Fibroblast of the aortic adventitia (primary cell): ENCODE data around the gene SLC24A3. TPM values are rescaled to one million over a fixed set of nuclear protein-coding genes. Genes with fewer than 3 reads are reported as not detected.

ENCODE experiments used
- DNase-seq: peaks from one replicate; pipeline ENCODE4 v3.0.0-alpha.2; 2010; ENCODE audit warnings: low read depth
- H3K4me3 ChIP-seq: 2 replicates; pipeline ENCODE4 v1.5.1; 2011; ENCODE audit warnings: low read depth, mild to moderate bottlenecking, control low read depth, low read length, moderate library complexity
- total RNA-seq: library from RNA; depleted of rRNA; stranded (reverse); fragments of >200 nt; gene quantifications from 2 replicates; pipeline ENCODE4 v1.2.3, GENCODE V29; 2012; ENCODE audit warnings: low replicate concordance
- TF ChIP-seq, protein P1 (sequence below): IDR thresholded peaks from 2 replicates; pipeline ENCODE4 v1.5.1; 2011; ENCODE audit warnings: mild to moderate bottlenecking, low read length, control low read depth, inconsistent platforms; ENCODE audit not compliant: insufficient read depth

The SLC24A3 gene
- total RNA-seq, 1 donor = not detected

- H3K4me3 ChIP-seq = no peak overlapping the region
- no peak for DNase-seq
- TF ChIP-seq, protein P1, sequence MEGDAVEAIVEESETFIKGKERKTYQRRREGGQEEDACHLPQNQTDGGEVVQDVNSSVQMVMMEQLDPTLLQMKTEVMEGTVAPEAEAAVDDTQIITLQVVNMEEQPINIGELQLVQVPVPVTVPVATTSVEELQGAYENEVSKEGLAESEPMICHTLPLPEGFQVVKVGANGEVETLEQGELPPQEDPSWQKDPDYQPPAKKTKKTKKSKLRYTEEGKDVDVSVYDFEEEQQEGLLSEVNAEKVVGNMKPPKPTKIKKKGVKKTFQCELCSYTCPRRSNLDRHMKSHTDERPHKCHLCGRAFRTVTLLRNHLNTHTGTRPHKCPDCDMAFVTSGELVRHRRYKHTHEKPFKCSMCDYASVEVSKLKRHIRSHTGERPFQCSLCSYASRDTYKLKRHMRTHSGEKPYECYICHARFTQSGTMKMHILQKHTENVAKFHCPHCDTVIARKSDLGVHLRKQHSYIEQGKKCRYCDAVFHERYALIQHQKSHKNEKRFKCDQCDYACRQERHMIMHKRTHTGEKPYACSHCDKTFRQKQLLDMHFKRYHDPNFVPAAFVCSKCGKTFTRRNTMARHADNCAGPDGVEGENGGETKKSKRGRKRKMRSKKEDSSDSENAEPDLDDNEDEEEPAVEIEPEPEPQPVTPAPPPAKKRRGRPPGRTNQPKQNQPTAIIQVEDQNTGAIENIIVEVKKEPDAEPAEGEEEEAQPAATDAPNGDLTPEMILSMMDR = no peak
Observed at GRCh38 chr20:19213946-19214490, 1.6 kb downstream of the SLC24A3 start.

DNA sequence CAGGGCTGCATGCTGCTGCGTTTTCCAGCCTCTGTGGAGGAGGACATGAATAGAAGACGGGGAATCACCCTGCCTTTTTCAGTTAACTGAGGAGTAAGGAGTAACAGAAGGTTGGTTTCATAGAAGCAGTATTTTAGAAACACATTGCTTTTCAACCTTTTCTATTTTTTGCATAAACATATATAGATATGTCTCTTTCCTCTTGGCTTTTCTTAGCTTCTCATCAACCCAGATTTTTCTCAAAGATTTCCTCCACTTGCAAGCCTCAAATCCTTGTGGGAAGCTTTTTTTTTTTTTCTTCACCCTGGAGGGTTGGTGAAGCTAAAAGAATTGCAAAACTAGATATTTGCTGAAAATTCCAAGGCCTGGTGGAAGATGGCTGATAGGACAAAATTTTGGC is 6.0 kb downstream of the SLC24A3 start:
- DNase-seq = no peak
- TF ChIP-seq, protein P1 = no peak

DNA sequence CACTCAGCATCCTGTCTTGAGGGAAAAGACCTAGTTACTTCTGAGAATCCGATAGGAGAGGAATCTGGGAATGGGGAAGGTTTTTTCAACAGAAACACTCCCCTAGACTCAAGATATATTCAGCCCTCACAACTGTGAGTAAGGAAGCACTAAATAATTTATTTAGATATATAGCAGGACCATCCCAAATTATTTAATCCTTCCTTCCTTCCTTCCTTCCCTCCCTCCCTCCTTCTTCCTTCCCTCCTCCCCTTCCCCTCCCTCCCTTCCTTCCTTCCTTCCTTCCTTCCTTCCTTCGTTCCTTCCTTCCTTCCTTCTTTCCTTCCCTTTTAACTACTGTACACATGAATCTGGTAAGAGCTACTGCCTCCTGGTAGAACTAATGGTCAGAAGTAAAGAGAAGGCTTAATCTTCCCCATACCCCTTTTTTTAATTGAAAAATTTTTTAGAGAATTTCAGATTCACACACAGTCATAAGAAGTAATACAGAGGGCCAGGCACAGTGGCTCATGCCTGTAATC is 10.1 kb downstream of the SLC24A3 start:
- TF ChIP-seq, protein P1 = no peak
- DNase-seq = no peak
- no peak overlapping the region for H3K4me3 ChIP-seq

More for the DNA sequence above, 6.0 kb downstream of the SLC24A3 start:
- H3K4me3 ChIP-seq = no peak overlapping the region

DNA sequence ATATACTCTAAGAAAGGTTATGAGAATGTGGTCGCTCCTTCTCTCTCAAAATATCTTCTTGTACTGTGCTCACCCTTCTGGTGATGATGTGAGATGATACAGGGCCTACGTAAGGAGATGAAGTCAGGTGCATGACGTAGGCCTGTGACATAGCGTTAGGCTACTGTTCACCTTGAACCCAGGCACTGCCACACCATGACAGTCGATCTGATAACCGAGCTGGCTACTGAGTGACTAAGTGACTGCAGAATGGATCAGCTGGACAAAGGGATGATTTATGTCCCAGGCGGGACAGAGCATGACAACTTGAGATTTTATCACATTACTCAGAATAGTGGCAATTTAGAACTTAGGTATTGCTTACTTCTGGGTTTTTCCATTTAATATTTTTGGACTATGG is 11.2 kb downstream of the SLC24A3 start:
- no peak for DNase-seq
- TF ChIP-seq, protein P1 = no peak
- H3K4me3 ChIP-seq = no peak overlapping the region

DNA sequence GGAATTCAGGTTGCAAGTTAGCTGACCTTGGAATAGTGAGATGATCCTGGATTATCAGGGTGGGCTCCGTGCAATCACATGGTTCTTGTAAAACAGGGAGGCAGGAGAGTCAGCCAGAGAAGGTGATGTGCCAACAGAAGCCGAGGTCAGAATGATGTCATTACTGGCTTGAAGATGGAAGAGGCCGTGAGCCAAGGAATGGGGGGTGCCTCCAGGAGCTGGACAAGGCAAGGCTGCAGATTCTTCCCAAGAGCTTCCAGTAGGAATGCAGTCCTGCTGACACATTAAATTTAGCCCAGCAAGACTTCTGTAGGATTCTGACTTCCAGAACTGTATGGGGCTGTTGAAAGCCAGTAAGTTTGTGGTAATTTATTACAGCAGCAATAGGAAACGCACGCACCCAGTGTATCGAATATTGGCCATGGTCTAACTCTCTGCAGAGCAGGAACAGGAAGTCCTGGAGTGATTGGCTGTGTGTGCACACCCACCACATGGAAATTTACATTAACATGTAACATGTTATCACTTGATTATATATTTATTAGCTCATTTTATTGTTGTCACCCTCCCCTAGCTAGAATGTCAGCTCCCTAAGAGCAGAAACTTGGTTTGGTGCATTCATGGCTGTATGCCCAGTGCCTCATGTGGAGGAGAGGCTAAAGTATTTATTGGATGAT is 19.1 kb downstream of the SLC24A3 start:
- DNase-seq = no peak
- H3K4me3 ChIP-seq = no peak overlapping the region
- TF ChIP-seq, protein P1 = no peak

- no peak overlapping the region for H3K4me3 ChIP-seq
- TF ChIP-seq, protein P1 = no peak
- no peak for DNase-seq
Observed at GRCh38 chr20:19232997-19233794, 20.8 kb downstream of the SLC24A3 start.
